AG09319 (cell line): ENCODE data around the gene RBBP8NL.

Experiments used
- DNase-seq: peaks from one replicate; pipeline ENCODE4 v3.0.0-alpha.2; 2010; ENCODE audit warnings: low read depth; ENCODE audit errors: extremely low read depth
- CTCF ChIP-seq: IDR thresholded peaks from 2 replicates; pipeline ENCODE4 v1.5.1; 2011; ENCODE audit warnings: low read depth, mild to moderate bottlenecking, inconsistent platforms, low read length, moderate library complexity

Gene RBBP8NL

GRCh38 chr20:62439218-62439617 is 11.9 kb upstream of the RBBP8NL start:
- TF ChIP-seq CTCF, result no peak
- DNase-seq, result no peak

- no peak for DNase-seq
- TF ChIP-seq CTCF, result no peak
Measured at GRCh38 chr20:62437927-62438326, 10.6 kb upstream of the RBBP8NL start.

GRCh38 chr20:62437496-62437895 is 10.2 kb upstream of the RBBP8NL start:
- TF ChIP-seq CTCF, result no peak
- no peak for DNase-seq

GRCh38 chr20:62436692-62437091 is 9.4 kb upstream of the RBBP8NL start:
- TF ChIP-seq CTCF, result no peak
- DNase-seq, result no peak

GRCh38 chr20:62433658-62434497 is 6.5 kb upstream of the RBBP8NL start:
- no peak for DNase-seq
- no peak for TF ChIP-seq CTCF

- DNase-seq, result no peak
- TF ChIP-seq CTCF, result no peak
Measured at GRCh38 chr20:62430866-62431447, 3.6 kb upstream of the RBBP8NL start.

- TF ChIP-seq CTCF, result no peak
Measured at GRCh38 chr20:62430311-62430853, 3.0 kb upstream of the RBBP8NL start.

More at GRCh38 chr20:62430311-62430853, 3.0 kb upstream of the RBBP8NL start:
- DNase-seq, result no peak
